Measurements from ENCODE around the gene XXYLT1.

The XXYLT1 gene

DNA sequence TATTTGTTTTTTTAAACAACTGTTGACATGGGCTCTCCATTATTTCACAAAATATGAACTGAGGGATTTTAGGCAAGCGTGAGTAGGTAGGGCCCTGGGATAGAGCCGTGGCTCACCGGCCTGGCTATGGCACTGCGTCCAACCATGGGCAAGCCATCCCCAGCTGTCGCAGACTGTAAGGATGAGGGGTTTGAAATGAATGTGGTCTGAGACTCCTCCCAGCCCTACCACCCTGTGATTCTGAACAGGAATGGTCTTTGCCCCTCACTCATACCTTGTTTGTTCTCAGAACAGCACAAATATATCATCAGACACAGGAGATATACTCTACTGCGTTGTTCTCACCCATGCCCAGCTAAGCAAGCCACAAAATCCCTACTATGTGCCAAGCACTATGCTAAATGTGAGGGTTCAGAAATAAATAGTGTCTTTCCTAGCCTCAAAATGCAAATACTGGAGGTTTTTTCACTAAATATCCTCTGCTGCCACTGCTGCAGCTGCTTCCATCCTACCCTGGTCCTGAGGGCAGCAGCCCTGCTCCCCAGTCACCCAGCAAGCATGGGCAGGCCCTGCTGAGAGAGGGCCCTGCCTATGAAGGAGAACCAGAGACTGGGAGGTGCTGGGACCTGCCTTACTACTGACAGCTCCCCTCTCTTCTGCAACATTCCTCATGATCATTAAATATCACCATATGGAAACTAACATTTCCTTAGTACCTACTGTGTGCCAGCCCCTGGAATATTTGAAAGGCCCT is 102.8 kb downstream of the XXYLT1 start:
- DNase-seq (ENCODE audit: low read depth): no peak

DNA sequence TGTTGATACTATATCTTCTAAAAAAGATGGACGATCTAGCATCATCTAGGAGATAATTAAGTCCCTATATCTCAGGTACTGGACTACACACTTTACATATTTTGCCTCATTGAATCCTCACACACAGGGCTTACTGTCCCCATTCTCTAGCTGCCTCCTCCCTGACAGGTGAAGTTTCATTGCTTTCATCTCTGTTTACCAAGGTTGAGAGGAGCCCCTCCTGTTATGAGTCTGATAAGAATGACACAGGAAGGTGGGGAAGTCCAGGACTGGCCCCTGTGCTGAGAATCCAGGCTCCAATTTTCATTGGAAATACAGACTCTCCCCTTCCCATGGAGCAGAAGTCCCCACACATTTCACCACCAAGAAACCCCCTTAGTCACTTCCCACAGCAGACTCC is 105.2 kb downstream of the XXYLT1 start:
- DNase-seq (ENCODE audit: low read depth): no peak

DNA sequence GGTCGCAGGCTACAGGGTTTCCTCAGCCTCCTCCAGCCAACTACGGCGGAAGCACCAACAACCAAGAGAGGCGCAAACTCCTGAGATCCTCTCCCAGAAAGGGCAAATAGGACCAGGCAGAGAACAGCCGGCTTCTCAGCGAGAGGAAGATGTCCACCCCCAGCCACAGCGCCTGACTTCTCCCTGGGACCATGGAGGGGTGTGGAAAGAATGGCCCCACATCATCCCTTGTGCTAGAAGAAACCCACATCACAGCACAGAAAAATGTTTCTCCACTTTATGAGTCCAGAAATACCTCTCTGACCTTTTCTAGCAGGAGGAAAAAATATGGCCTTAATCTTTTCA is 105.7 kb downstream of the XXYLT1 start:
- no peak for DNase-seq (ENCODE audit: low read depth)

- no peak for DNase-seq (ENCODE audit: low read depth)
These were observed 106.2 kb downstream of the XXYLT1 start for GRCh38 chr3:195164573-195165264.

DNA sequence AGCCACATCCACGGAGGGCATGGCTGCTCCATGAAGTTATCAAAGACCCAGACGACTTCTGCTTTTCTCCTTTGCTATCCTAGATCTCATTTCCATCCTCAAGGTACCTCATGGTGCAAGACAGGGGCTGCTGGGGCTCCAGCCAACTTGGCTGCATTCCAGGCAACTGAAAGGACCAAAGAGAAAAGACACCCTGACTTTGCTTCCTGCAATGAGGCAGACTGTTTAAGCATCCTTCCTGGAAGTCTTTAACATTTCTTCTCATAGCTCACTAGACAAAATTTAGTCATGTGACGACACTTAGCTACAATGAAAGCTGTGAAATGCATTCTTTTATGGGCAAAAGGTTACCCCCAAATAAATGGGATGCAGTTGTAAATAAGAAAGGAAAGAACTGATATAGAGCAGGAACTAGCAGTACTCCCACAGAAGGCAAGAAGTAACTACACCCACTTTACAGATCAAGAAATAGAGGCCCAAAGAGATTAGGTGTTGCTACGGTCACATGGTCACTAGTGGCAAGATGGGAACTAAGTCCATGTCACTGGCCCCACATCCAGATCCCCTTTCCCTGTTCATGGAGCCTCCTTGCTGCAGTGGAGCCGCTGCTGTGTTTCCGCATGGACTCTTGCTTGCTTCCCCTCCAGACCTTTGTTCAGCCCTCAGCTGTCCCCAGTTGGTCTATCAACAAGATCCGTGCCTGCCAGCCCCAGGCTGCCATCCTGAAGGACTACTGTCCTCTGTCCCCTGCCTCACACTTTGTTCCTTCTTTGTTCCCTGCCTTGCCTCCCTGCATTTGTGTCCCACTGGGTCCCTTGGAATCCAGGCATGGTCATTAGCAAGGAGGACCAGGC is 107.0 kb downstream of the XXYLT1 start:
- no peak for DNase-seq (ENCODE audit: low read depth)

DNA sequence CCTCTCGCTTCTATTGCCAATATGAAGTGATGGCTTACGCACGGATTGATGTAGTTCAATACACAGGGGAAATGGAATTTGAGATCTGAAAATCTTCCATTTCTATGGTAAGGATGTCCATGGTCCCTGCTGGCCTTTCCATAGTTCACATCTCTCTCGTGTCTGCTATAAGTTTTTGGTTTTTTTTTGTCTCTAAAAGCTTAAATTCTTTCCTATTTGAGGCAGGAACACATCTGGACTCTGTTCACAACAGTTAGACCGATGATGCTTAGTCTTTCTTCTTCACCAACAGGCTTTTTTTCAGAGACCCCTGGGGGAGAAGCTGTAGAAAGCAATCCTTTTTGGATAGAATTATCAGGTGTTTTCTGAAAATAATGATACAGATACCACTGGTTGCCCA is 108.1 kb downstream of the XXYLT1 start:
- no peak for DNase-seq (ENCODE audit: low read depth)

DNA sequence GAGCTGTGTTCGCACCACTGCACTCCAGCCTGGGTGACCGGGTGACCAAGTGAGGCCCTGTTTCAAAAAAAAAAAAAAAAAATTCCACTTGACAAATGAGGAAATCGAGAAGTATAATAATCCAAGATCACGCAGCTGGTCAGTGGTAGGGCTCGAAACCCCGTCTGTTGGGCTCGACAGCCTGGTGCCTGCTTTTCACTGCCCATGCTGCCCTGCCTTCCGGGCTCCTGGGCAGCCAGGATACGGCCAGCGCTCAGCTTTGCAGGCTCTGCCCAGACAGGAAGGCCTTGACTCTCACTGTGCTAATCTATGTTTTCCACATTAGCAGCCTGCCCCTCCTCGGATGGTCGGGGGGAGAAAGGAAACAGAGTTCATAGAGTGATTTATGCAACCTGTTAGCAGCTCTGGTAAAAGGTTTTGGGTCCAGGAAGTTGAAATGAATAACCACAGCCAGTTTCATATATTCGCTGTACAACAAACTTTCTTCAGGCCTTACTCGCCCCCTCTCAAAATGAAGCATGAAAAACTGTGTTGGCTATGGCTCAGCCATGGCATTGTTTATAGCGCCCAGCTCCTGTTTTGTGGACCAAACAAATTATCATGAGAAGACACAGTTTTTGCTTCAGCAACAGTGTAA is 108.8 kb downstream of the XXYLT1 start:
- no peak for DNase-seq (ENCODE audit: low read depth)

- no peak for DNase-seq (ENCODE audit: low read depth)
These were observed 110.0 kb downstream of the XXYLT1 start for GRCh38 chr3:195160908-195161434.

DNA sequence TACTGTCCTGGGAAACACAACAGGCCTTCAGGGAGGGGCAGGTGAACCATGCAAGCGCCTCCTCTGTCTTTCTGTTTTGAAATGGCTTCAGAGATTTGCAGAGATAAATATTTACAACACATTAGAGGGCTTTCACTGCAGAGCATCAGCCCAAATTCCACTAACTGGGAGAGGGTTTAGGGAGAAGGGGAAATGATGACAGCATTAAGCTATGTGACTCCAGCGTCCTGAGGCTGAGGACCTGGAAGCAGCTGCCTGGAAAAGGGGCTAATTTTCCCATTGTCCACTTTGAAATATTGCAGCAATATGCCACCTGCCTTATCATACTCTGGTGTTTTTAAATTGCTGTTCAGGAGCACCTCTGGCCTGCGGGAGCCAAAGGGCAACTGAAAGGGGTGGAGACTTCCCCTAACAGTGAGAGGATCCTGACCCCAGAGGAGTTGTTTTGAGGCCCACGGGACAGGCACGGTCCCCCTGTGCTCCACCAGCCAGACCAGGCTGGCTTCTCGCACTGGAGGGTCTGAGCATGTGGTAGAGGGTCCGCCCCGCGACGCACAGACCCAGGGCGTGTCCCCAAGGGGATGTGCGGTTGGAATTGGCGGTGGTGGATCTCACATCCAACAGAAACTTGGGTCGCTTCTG is 110.6 kb downstream of the XXYLT1 start:
- no peak for DNase-seq (ENCODE audit: low read depth)

- no peak for DNase-seq (ENCODE audit: low read depth)
These were observed 111.2 kb downstream of the XXYLT1 start for GRCh38 chr3:195159814-195160165.

DNA sequence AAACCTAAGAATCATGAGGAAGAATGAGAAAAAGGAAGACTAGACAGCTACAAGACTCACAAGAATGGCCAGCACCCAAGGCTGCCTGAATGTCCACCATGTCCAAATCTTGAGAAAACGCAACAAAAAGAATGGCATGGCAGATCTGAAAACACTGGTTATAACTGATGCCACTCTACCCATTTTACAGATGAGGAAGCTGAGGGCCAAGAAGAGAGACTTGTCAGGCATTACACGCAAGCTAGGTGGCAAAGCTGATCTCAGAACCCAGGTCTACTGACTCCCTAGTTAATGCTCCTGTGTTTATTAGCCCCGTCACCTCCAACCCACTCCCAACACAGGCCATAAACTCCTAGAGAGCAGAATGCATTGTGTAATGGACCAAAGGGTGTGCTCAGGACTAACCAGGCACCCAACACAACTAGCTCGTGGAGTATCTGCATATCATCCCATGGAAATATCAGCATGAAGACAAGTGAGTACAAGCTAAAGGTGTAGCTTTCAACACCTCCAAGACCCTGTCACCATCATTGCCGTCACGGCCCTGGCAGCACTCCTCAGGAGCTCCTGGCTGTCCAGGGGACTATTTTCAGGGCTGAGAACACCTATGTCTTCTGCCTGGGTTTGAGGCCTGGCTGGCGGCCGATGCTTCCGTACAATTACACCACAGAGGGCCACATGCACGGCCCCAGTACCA is 111.7 kb downstream of the XXYLT1 start:
- DNase-seq (ENCODE audit: low read depth): no peak

DNA sequence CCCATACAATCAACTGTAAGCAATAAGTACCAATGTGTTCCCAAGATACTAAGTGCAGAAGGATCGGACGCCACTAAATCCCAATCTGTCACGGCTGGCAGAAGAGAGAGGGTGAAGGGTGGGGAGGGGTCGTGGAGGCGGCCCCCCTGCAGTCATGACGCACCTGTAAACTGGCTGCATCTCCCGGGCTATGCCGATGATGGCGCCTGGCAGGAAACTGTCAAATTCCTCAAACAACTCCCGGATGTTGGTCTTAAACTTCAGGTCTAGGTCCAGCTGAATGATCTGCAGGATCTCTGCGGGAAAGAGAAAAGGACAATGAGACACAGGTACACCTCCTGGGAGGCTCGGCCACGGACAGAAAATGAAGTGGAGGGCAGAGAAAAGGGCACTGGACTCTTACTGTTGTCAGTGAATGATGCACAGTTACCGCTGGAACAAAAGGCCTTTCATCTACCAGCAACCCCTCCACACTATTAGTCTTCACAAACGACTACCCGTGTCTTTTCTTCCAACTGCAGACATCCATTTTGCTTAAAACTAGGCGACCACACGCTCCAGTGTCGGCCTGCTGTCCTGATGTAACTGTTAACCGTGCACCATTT is 114.6 kb downstream of the XXYLT1 start:
- DNase-seq (ENCODE audit: low read depth): no peak

- no peak for DNase-seq (ENCODE audit: low read depth)
These were observed 115.3 kb downstream of the XXYLT1 start for GRCh38 chr3:195155570-195156241.

DNA sequence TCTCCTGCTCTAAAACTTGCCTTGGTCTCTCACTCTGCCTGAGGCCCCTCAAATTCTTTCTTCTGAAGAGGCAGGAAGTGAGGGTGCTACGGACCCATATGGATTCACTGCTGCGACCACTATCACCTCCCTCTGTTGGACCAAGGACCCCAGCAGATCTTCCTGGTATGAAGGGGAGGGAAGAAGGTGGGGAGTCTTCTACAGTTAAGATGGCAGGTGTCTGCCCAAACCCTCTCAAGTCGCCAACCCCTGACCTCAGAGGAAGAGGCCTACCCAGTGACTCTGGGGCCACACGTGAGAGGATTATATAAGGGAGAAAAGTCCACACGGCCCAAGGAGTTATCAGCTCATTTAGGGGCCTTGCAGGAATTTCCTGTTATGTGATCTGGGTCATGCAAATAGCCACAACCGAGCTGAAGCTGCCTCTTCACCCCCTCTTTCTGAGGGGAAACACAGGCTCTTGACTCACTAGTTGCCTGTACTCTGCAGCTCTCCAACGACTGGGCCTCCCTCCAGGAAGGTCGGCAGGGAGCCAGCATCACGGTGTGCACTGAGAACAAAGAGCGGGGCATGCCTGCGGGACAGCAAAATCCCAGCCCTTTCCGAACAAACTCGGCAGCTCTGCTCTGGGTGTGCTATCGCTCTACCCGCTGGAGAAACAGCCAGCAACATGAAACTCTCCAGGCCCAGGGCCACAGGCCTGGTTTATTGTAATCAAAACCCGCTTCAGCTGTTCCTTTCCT is 116.0 kb downstream of the XXYLT1 start:
- no peak for DNase-seq (ENCODE audit: low read depth)

- no peak for DNase-seq (ENCODE audit: low read depth)
These were observed 116.7 kb downstream of the XXYLT1 start for GRCh38 chr3:195154111-195154791.

DNA sequence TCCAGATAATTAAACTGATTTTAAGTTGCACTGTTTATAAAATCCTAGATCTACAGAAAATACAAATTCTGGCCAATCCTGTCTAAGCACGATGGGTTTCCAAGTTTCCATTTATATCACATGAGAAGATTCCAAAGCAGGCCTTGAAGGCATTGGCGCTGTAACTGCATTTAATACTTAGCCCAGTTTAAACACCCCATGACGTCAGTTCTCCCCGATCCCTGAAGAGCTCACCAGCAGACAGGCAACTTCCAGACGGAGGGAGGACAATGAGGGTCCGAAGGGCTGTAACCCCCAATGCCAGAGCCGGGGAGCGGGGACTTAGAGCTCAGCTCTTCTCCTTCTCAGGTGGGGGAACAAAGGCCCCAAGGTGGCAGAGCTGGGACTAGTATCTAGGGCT is 117.3 kb downstream of the XXYLT1 start:
- DNase-seq (ENCODE audit: low read depth): no peak

- no peak for DNase-seq (ENCODE audit: low read depth)
These were observed 117.8 kb downstream of the XXYLT1 start for GRCh38 chr3:195153130-195153529.

DNA sequence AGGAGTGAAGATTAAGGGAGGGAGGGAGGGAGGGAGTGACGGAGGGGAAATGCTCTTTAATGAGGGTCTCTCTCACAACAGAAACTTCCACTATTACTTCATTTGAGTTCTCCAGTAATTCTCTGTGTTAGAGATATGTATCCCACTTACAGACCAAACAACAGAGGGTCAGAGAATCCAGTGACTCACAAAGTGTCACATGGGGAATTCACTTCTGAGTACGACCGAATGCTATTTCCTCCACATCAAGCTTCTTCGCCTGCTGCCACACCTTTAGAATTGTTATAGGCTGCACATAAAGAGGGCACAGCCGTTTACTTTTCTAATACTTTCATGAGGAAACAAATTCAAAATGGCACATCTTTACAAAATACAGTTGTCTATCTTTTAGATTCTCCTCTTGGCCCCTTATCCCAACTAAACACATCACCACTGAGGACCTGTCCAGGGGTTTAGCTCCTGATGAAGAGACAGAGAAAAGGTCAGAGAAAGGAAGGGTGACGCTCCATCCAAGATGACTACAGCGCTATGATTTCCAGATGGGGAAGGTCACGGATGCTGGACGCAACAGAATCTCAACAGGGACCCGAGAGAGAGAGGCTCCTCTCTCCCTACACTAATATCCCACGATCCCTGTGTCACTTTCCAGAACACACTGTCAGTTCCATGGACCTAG is 119.0 kb downstream of the XXYLT1 start:
- DNase-seq (ENCODE audit: low read depth): no peak
